NB4 (cell line): Measurements from ENCODE around the gene HLCS.

Experiments
- DNase-seq: peaks from one replicate; pipeline ENCODE4 v3.0.0; 2010; ENCODE audit warnings: low read depth
- H3K4me3 ChIP-seq: one replicate; pipeline ENCODE4 v1.5.1; 2011; ENCODE audit warnings: mild to moderate bottlenecking, low read depth, low read length, moderate library complexity
- MYC ChIP-seq: IDR thresholded peaks from 2 replicates; pipeline ENCODE4 v1.6.1; 2011; ENCODE audit warnings: low read depth, low read length
- POLR2A ChIP-seq: IDR thresholded peaks from 2 replicates; pipeline ENCODE4 v1.6.1; 2011; ENCODE audit warnings: mild to moderate bottlenecking; ENCODE audit not compliant: insufficient read length; ENCODE audit errors: extremely low read depth
- TF ChIP-seq, protein P1 (sequence below): IDR thresholded peaks from 2 replicates; pipeline ENCODE4 v1.6.1; 2011; ENCODE audit warnings: low read depth, low read length
- TF ChIP-seq, protein P2 (sequence below): IDR thresholded peaks from one replicate; pipeline ENCODE4 v1.5.1; 2012; ENCODE audit warnings: low read depth, low read length

The HLCS gene

DNA sequence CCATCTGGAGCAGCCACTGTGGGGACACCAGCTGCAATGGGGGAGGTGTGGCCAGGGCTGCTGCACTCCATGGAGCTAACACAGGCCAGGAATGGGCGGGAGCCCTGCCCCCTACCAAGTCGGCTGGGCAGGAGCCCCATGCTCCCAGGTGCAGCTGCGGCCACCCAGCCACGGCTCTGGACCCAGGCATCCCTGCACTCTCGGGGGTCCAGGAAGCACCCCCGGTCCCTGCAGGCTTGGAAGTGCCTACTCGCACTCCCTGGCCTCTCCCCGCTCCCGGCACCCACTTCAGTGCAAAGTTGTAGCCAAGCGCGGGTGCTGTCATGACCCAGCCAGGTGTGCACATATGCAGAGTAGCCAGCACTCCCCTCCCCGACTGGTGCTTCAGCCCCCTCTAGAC, 91.8 kb downstream of the HLCS start:
- H3K4me3 ChIP-seq = no peak overlapping the region
- TF ChIP-seq POLR2A = no peak
- DNase-seq = no peak

DNA sequence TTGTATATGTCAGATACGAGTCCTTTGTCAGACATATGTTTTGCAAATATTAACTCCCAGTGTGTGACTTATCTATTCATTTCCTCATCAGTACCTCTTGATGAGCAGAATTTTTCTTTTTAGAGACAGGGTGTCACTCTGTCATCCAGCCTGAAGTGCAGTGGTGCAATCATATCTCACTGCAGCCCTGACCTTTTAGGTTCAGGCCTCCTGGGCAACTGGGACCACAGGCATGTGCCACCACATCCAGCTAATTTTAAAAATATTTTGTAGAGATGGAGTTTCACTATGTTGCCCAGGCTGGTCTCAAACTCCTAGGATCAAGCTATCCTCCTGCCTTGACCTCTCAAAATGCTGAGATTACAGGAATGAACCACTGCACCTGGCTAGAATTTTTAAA, 93.0 kb downstream of the HLCS start:
- no peak overlapping the region for H3K4me3 ChIP-seq
- TF ChIP-seq, protein P1, sequence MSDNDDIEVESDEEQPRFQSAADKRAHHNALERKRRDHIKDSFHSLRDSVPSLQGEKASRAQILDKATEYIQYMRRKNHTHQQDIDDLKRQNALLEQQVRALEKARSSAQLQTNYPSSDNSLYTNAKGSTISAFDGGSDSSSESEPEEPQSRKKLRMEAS = no peak
- TF ChIP-seq POLR2A (no peak), MYC (no peak)
- TF ChIP-seq, protein P2, sequence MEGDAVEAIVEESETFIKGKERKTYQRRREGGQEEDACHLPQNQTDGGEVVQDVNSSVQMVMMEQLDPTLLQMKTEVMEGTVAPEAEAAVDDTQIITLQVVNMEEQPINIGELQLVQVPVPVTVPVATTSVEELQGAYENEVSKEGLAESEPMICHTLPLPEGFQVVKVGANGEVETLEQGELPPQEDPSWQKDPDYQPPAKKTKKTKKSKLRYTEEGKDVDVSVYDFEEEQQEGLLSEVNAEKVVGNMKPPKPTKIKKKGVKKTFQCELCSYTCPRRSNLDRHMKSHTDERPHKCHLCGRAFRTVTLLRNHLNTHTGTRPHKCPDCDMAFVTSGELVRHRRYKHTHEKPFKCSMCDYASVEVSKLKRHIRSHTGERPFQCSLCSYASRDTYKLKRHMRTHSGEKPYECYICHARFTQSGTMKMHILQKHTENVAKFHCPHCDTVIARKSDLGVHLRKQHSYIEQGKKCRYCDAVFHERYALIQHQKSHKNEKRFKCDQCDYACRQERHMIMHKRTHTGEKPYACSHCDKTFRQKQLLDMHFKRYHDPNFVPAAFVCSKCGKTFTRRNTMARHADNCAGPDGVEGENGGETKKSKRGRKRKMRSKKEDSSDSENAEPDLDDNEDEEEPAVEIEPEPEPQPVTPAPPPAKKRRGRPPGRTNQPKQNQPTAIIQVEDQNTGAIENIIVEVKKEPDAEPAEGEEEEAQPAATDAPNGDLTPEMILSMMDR = no peak
- DNase-seq = no peak

DNA sequence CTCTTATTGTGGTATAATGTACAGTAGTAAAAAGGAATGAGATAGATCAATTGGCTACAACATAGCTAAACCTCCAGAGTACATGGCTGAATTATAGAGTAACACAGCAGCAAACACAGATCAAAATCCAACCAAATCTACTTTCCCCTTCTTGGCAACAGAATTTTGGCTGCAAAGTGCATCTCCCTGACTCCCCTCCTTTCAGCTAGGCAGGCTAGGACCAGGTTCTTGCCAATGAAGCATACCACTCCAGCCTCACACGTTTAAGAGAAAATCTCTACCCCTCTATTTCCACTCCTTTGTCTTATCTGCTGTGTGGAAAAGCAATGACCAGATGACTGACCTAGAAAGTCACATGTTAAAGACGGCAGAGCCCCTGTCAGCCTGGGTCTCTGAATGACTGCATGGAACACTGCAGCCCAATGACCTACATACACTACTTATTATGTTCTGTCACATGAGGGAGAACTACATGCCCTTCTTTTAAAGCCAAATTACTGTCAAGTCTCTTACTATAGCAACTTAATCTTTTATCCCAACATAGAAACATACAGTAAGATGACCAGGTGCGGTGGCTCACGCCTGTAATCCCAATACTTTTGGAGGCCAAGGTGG, 99.1 kb downstream of the HLCS start:
- no peak for DNase-seq
- no peak overlapping the region for H3K4me3 ChIP-seq
- TF ChIP-seq, protein P2 = no peak
- TF ChIP-seq MYC (no peak), POLR2A (no peak)
- TF ChIP-seq, protein P1 = no peak

DNA sequence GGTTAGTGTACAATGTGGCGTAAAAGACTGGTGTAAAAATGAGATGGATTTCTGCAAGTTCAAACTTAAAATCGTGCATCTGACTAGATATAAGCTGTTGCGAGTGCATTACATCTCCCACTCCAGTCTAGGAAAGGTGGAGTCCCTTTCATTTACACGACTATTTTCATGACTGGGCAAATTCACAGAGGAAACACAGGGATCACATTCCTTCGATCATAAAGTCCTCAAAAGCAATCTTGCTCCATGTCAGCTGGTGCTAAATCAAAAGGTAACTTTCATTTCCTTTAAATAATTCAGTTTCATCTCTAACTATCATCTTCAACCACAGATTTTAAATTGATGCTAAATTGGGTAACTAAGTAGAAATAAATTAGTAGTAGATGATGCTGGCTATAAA, 100.0 kb downstream of the HLCS start:
- TF ChIP-seq POLR2A = no peak
- TF ChIP-seq, protein P1 = no peak
- TF ChIP-seq MYC = no peak
- TF ChIP-seq, protein P2 = no peak
- H3K4me3 ChIP-seq = no peak overlapping the region
- no peak for DNase-seq

DNA sequence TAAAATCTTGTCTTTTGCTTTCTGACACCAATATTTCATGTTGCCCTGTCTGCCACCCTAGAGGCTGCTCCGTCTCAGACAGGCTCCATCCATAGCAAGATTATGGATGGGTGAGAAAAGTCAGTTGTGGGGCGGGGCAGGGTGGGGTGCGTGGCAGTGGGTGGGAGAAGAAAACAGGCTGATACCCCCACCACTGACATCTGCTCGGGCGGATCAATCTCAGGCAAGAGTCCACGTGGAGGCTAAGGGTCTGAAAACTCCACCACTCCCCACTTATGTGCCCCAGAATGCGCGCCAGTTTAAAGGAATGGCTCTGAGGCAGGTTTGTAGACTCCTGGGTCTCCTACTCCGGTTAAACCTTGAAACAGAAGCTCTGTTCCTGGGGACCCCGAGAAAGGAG, 101.5 kb downstream of the HLCS start:
- H3K4me3 ChIP-seq = no peak overlapping the region
- DNase-seq = no peak
- TF ChIP-seq, protein P1 = no peak
- TF ChIP-seq, protein P2 = no peak
- TF ChIP-seq POLR2A = no peak
- TF ChIP-seq MYC = no peak

DNA sequence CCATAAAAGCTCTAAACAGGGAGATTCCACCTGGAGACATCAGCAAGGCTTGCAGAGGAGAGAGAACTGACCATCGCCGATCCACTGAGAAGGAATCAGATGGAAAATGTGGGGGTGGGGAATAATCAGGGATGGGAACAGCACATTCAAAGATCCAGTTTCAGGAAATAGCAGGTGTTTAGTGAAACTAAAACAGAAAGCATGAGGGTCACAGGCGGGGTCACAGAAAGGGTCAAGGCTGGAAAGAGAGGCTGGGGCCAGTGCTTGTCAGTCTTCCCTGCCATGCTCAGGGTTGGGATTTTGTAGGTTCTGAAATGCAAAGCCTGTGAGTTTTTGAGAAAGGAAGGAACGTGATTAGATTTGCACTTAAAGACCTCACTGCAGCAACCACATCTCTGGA, 103.2 kb downstream of the HLCS start:
- TF ChIP-seq, protein P2 = no peak
- TF ChIP-seq POLR2A = no peak
- TF ChIP-seq, protein P1 = no peak
- TF ChIP-seq MYC = no peak
- no peak overlapping the region for H3K4me3 ChIP-seq
- no peak for DNase-seq
